Urinary bladder (tissue), 4 donors: Measurements from ENCODE around the gene C1orf50. TPM values are rescaled to one million over a fixed set of nuclear protein-coding genes. Genes with fewer than 3 reads are reported as not detected.
A peak's percentile ranks its signal among the peaks of the same experiment; 100 is the strongest.
"Not testable (repeated sequence)": the region's sequence is repeated elsewhere in the genome, so short reads cannot be mapped to it uniquely, and the experiment has no call there.

ENCODE experiments used
- DNase-seq: peaks from one replicate; pipeline ENCODE4 v3.0.0-alpha.2; 2015; ENCODE audit errors: extremely low spot score
- H3K27ac ChIP-seq: one replicate; pipeline ENCODE4 v1.5.1; 2013; ENCODE audit warnings: low read depth, mild to moderate bottlenecking, moderate library complexity
- H3K36me3 ChIP-seq: one replicate; pipeline ENCODE4 v1.6.1; 2013; ENCODE audit warnings: mild to moderate bottlenecking, moderate library complexity; ENCODE audit not compliant: insufficient read depth
- H3K4me1 ChIP-seq: one replicate; pipeline ENCODE4 v1.6.1; 2013; ENCODE audit warnings: mild to moderate bottlenecking, moderate library complexity; ENCODE audit not compliant: insufficient read depth
- H3K4me3 ChIP-seq: one replicate; pipeline ENCODE4 v1.5.1; 2013; ENCODE audit warnings: low read depth, low read length
- WGBS: extraction: QIAGEN DNeasy Blood & Tissue Kit; methylation state at CpG from one replicate; pipeline ENCODE4 v1.1.7; 2013; 5-methylcytosine and 5-hydroxymethylcytosine counted together
- polyA plus RNA-seq: library from polyadenylated mRNA; stranded (reverse); fragments of 200-250 nt; gene quantifications from one replicate; pipeline ENCODE4 v1.2.3, GENCODE V29; 2013
- total RNA-seq: library from RNA; depleted of rRNA; stranded (reverse); fragments of >200 nt; gene quantifications from one replicate; pipeline ENCODE4 v1.2.3, GENCODE V29; 2014
- donor health status: healthy with polysubstance abuse.
- donor health status: healthy.

The C1orf50 gene
- total and polyA plus RNA-seq, 2 donors: 3.4 to 5.1 TPM

DNA sequence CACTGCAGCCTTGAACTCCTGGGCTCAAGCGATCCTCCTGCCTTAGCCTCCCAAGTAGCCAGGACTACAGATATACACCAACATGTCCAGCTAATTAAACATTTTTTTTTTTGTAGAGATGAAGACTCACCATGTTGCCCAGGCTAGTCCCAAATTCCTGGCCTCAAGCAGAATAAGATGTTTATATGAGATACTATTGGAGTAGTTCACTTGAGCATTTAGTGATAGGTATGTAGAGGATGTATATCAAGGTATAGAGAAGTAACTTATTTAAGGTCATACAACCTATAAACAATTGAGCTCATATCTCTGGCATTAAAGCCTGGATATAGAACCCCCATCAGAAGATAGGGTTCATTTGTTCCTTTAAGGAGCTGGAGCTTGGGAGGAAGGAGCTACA lies 13.1 kb downstream of the C1orf50 start:
- Histone ChIP-seq H3K4me3 (no peak overlapping the region), H3K27ac (no peak overlapping the region), H3K4me1 (no peaks in the 10 kb centered on the region), H3K36me3 (peaks cover 4% of the 10 kb centered on the region)
- DNase-seq: no peak
- 97% methylated on average over 1 of the region's 1 CpG for WGBS

DNA sequence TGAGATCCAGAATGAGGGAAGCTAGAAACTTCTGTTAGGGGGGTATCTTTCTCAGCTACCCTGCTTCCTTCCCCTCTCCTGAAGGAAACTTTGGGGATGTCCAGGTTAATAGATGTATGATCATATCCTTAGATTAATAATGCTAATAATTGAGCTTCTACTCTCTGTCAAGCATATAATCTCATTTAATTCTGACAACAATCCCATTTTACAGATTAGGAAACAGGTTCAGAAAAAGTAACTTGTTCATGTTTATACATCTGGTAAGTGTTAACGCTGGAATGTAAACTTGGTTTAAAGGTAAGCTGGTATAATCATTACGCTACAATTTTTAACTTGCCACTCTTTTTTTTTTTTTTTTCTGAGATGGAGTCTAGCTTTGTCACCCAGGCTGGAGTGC lies 16.0 kb downstream of the C1orf50 start:
- no peak for DNase-seq
- no peaks in the 10 kb centered on the region for H3K36me3 ChIP-seq
- H3K4me1 ChIP-seq: no peaks in the 10 kb centered on the region
- H3K27ac ChIP-seq: no peak overlapping the region
- WGBS: 98% methylated on average over 2 of the region's 2 CpGs
- H3K4me3 ChIP-seq: no peak overlapping the region

DNA sequence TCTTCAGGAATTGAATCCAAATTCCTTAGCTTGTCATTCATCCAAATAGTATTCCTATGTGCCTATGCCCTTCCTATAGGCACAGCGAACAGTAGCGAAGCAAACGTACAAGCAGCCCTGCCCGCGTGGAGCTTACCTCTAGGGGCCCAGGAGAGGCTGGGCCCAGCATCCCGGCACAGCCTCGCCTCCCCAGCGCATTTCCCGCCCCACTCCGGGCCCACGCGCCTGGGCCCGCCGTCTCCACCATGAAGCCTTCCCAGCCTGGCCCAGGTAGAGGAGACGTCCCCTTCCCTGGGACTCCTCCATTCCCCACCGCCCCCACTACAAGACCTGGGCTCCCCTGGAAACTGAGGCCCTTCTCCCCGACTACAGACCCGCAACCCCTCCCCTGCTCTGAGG lies 17.5 kb downstream of the C1orf50 start:
- no peak overlapping the region for H3K4me3 ChIP-seq
- no peak for DNase-seq
- H3K27ac ChIP-seq: no peak overlapping the region
- 83% methylated on average over 18 of the region's 18 CpGs for WGBS
- H3K4me1 ChIP-seq: no peaks in the 10 kb centered on the region
- no peaks in the 10 kb centered on the region for H3K36me3 ChIP-seq

DNA sequence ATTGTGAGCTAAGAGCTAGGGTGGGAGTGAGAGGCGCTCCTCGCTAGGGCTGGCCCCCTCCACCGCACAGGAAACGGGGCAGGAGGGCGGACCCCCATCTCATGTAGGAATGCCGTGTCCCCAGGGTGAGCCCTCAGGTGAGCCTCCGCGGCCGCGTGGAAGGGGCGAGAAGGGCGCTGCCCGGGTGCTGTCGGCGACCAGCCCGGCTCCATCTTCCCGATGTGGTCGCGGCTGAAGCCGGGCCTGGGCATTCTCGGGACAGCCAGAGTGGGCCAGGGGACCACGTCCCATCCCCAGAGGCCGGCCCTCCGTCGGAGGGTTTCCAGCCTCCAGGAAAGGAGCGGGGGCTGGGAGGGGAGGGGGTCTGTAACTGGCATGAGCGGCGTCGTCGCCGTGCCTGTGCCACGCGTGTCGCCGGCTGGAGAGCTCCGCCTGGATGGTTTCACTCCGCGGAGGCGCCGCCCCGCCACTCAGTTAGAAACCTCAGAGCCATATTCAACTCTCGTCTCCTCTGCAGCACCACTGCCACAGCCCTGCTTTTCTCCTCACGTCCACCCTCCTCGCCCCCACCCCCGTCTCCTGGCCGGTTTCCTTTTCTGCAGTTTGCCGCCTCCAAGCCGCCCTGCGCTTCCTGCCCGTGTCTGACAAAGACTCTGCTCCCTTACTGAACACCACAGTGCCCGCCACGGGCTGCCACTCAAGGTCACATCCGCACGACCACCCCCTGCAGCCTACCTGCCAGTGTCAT lies 18.1 kb downstream of the C1orf50 start, which contains the start of gene TMEM269:
TMEM269 (plus strand) TSS at position 46 of the 748 bp plus-strand sequence. CDS start 4,903 bp downstream, outside the sequence.
- Histone ChIP-seq H3K4me3 (peak within 1 kb of the TSS; percentile 28), H3K4me1 (no peaks in the 10 kb centered on the region), H3K36me3 (no peaks in the 10 kb centered on the region), H3K27ac (no peak within 1 kb of the TSS)
- no peak for DNase-seq
- 9% methylated on average over 54 of the region's 54 CpGs for WGBS

DNA sequence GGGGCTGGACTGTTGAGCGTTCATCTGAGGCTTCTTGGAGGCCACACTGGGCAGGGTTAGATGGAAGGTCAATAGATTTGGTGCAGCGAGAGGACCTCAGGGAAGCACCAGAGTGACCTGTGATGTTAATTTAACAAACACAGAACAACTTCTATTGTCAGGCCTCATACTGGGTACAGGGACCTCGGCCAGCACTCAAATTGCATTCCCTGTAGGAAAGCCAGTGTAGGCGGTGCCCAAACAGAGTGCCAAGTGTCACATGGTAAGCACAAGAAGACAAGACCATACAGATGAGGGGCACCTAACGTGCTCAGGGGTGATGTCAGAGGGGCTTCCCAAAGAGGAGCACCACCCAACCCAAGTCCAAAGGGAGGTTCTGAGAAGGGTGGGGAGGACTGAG lies 19.0 kb downstream of the C1orf50 start:
- WGBS: 95% methylated on average over 5 of the region's 5 CpGs
- H3K4me1 ChIP-seq: no peaks in the 10 kb centered on the region
- H3K4me3 ChIP-seq: no peak overlapping the region
- no peak overlapping the region for H3K27ac ChIP-seq
- H3K36me3 ChIP-seq: no peaks in the 10 kb centered on the region
- DNase-seq: no peak

DNA sequence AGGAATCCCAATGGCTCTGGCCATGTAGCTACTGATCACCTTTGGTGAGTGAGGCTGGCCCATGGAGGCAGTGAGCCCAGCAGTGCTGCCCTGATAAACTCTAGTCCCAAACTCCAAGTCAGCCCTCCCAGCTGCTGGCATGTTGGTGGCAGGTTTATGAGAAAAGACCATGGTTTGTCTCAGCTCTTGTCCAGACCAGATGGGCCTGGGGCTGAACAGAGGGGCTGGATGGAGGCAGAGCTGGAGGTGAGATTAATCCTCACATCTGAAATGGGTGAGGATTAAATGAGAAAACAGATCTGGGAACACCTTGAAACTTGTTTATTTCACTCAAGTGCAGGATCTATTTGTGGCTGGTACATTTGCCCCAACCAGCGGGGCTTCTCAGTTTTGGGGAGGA lies 21.0 kb downstream of the C1orf50 start:
- H3K36me3 ChIP-seq: no peaks in the 10 kb centered on the region
- H3K4me1 ChIP-seq: no peaks in the 10 kb centered on the region
- DNase-seq: no peak
- H3K27ac ChIP-seq: no peak overlapping the region
- WGBS: 97% methylated on average over 1 of the region's 1 CpG
- no peak overlapping the region for H3K4me3 ChIP-seq

DNA sequence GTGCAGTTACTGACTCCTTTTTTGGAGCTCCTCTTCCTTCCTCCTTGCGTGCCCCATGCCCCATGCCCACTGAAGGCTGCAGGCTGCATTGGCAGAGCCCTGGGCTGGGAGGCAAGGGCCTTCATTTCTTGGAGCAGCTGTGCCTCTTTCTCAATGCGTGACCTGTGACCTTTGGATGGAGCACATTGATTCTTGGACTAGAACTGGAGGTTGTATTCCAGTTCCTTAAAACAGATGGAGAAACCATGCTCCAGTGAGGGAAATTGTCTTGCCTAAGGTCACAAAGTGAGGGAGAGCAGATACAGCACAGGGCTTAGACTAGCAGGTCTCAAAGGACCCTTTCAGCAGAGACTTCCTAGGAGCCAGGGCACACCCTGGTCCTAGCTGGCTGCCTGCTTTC lies 26.8 kb downstream of the C1orf50 start:
- Histone ChIP-seq H3K4me1 (no peaks in the 10 kb centered on the region), H3K36me3 (no peaks in the 10 kb centered on the region), H3K4me3 (no peak overlapping the region), H3K27ac (no peak overlapping the region)
- WGBS: 90% methylated on average over 2 of the region's 2 CpGs
- no peak for DNase-seq

DNA sequence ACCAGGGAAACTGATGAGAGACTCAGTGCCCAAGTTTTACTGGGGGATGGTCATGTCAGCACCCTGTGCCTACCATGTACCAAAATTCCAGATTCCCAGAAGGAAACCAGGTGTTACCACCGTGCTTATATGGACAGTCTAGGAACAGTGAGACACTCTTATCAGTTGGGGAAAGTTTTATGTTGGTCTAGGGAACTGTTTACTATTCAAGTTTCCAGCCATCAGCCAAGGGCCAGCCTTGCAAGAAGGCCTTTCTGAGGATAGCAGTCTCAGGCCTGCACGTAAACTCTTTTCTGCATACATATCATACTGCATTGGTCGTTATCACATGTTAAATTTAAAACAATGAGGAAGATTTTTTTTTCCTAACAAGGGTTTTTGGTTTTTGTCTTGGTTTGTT lies 30.4 kb downstream of the C1orf50 start:
- 65% methylated on average over 3 of the region's 3 CpGs for WGBS
- Histone ChIP-seq H3K4me3 (no peak overlapping the region), H3K27ac (no peak overlapping the region), H3K36me3 (no peaks in the 10 kb centered on the region), H3K4me1 (no peaks in the 10 kb centered on the region)
- DNase-seq: no peak

DNA sequence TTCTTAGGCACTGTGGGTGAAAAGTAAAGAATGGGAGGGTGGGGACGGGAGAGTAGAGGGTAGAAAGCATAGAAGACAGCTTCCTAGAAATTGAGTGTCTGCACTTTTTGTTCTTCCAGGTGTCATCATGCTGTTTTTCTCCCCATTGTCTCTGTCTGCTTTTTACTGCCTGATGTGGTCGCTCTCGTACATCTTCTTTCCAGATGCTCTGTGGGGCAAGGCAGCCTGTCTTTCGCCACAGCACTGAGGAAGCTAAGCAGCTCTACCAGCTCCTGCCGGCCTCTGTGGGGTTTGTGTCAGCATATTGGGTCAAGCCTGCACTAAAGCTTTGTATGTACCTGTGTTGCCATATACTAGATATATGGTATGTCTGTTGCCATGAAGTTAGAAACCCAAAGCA lies 30.9 kb downstream of the C1orf50 start:
- Histone ChIP-seq H3K4me3 (no peak overlapping the region), H3K36me3 (no peaks in the 10 kb centered on the region), H3K27ac (no peak overlapping the region), H3K4me1 (no peaks in the 10 kb centered on the region)
- WGBS: 85% methylated on average over 5 of the region's 5 CpGs
- DNase-seq: no peak

DNA sequence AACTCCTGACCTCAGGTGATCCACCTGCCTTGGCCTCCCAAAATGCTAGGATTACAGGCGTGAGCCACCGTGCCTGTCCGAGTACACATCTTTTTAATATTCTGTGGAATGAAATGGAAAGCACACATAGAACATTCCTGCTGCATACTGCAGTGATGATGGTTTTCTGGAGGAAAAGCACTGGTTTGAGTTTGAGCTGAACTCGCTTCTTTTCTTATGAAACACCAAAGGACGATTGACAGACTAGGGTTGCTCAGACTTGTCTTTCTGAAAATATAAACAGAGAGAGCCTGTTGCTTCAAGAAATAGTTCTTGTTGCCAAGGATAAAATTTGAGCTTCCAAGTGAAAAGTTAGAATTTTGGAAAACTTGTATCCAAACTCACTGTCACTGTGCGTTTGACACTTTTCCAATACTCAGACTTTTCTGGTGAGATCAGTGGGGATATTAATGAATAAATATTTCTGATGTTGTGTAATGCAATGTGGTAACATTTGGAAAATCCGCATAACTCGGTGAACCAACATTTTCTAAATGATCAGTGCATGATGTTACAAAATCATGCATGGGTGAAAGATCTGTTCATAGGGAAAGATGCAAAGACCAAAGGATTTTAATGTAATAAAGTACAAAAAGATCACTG lies 34.9 kb downstream of the C1orf50 start:
- no peak for DNase-seq
- Histone ChIP-seq H3K36me3 (no peaks in the 10 kb centered on the region), H3K27ac (no peak overlapping the region), H3K4me1 (no peaks in the 10 kb centered on the region), H3K4me3 (no peak overlapping the region)
- 71% methylated on average over 8 of the region's 8 CpGs for WGBS

DNA sequence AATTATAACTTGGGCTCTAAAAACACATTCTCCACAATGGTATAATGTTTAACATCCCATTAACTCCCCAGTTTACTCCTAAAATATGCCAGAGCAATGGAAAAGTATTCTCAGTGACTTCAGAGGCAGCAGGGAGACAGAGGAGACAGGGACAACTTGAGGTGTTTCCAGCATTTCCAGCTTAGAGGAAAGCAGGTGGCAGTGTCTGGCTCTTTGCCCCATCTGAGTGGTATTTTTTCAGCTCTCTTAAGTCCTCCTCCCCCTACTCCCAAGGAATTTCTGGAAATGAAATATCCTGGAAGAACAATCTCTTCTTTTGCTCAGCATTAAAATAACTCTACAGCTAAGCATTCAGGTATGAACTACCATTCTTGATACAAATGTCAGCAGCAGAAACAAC lies 39.1 kb downstream of the C1orf50 start:
- Histone ChIP-seq H3K27ac (no peak overlapping the region), H3K4me3 (no peak overlapping the region), H3K4me1 (no peaks in the 10 kb centered on the region), H3K36me3 (no peaks in the 10 kb centered on the region)
- DNase-seq: no peak

DNA sequence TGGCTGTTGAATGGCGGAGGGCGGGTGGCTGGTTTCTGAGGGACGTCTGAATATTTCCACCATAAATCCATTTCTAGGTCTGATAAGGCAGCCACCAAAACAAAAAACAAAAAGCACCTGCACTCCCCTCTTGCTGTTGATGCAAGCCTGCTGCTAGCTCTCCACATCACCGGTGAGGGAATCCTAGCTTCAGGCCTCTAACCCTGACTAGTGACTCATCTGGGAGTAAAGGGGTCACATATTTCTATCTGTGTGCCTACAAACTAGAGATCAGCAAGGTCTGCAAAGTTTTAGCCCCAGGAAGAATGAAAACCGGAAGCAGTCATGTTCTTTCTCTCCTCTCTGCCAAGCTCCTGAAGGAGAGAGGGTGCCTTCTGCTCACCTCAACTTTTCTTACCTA lies 39.5 kb downstream of the C1orf50 start:
- 90% methylated on average over 5 of the region's 5 CpGs for WGBS
- Histone ChIP-seq H3K27ac (no peak overlapping the region), H3K4me1 (no peaks in the 10 kb centered on the region), H3K4me3 (no peak overlapping the region), H3K36me3 (no peaks in the 10 kb centered on the region)
- no peak for DNase-seq

DNA sequence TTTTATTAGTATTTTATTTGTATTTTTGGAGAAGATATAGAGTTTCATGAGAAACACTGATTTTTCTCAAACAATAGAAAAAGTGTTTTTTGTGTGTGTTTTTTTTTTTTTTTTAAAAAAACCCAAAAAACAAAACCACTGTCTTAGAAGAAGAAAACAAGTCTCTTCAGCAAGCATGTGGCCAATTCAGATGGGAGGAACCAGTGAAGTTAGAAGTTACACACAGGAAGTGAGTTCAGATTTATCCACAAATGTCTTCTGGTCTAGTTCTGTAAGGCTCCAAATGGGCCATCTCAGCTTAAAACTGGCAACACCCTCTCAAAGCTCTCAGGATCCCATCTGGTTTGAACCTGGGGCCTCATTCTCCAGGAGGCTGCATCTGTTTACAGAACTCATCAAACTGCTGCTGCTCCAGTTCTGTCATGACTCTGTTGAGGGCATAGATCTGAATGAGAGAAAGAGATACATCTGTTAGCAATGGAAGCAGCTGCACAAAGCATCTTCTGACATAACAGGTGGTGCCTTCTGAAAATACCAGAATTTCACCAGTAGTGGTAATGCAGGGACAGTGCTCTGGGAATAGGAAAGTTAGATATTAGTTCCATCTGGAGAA lies 40.1 kb downstream of the C1orf50 start:
- H3K36me3 ChIP-seq: no peaks in the 10 kb centered on the region
- H3K4me3 ChIP-seq: no peak overlapping the region
- no peak for DNase-seq
- no peak overlapping the region for H3K27ac ChIP-seq
- H3K4me1 ChIP-seq: no peaks in the 10 kb centered on the region

DNA sequence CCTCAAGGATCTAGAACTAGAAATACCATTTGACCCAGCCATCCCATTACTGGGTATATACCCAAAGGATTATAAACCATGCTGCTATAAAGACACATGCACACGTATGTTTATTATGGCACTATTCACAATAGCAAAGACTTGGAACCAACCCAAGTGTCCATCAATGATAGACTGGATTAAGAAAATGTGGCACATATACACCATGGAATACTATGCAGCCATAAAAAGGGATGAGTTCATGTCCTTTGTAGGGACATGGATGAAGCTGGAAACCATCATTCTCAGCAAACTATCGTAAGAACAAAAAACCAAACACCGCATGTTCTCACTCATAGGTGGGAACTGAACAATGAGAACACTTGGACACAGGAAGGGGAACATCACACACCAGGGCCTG lies 47.8 kb downstream of the C1orf50 start:
- H3K36me3 ChIP-seq, H3K4me1 ChIP-seq, H3K4me3 ChIP-seq, DNase-seq, H3K27ac ChIP-seq: not testable (repeated sequence)
- WGBS: 100% methylated on average over 3 of the region's 3 CpGs
